Osteoblast (primary cell): ENCODE measurements around the gene PRDM11. TPM values are rescaled to one million over a fixed set of nuclear protein-coding genes. Genes with fewer than 3 reads are reported as not detected.

Source experiments
- DNase-seq: peaks from one replicate; pipeline ENCODE4 v3.0.0; 2011; ENCODE audit warnings: low spot score, mixed read lengths; ENCODE audit not compliant: insufficient read length; ENCODE audit errors: missing footprints
- H2AFZ ChIP-seq: 2 replicates; pipeline ENCODE4 v1.6.0; 2011; ENCODE audit warnings: mild to moderate bottlenecking, low read length
- H3K27ac ChIP-seq: 2 replicates; pipeline ENCODE4 v1.5.1; 2011; ENCODE audit warnings: mild to moderate bottlenecking, low read depth, low read length, moderate library complexity
- H3K27me3 ChIP-seq: 2 replicates; pipeline ENCODE4 v1.6.0; 2012; ENCODE audit warnings: mild to moderate bottlenecking, control low read depth, inconsistent platforms, low read length, moderate library complexity; ENCODE audit not compliant: insufficient read depth
- H3K36me3 ChIP-seq: 2 replicates; pipeline ENCODE4 v1.5.1; 2011; ENCODE audit warnings: mild to moderate bottlenecking, low read length, control low read depth, moderate library complexity; ENCODE audit not compliant: insufficient read depth
- H3K4me1 ChIP-seq: 2 replicates; pipeline ENCODE4 v1.5.1; 2011; ENCODE audit warnings: mild to moderate bottlenecking, low read length, control low read depth, moderate library complexity; ENCODE audit not compliant: insufficient read depth
- H3K4me2 ChIP-seq: 2 replicates; pipeline ENCODE4 v1.6.0; 2011; ENCODE audit warnings: mild to moderate bottlenecking, low read length; ENCODE audit not compliant: insufficient read depth
- H3K4me3 ChIP-seq: fragments of 200-600 bp; sonication (generic); 3 replicates; pipeline ENCODE4 v1.5.1; 2012; ENCODE audit warnings: mild to moderate bottlenecking, low read length, inconsistent platforms; ENCODE audit not compliant: insufficient read depth
- H3K79me2 ChIP-seq: 2 replicates; pipeline ENCODE4 v1.6.0; 2012; ENCODE audit warnings: mild to moderate bottlenecking, low read length, control low read depth, inconsistent platforms; ENCODE audit not compliant: insufficient read depth
- H3K9me3 ChIP-seq: 2 replicates; pipeline ENCODE4 v1.5.1; 2011; ENCODE audit warnings: low read depth, low read length, control low read depth
- H4K20me1 ChIP-seq: 2 replicates; pipeline ENCODE4 v1.6.0; 2012; ENCODE audit warnings: mild to moderate bottlenecking, low read length, control low read depth; ENCODE audit not compliant: insufficient read depth
- CTCF ChIP-seq: IDR thresholded peaks from 2 replicates; pipeline ENCODE4 v1.5.1; 2011; ENCODE audit warnings: mild to moderate bottlenecking, low read depth, low read length, moderate library complexity; ENCODE audit errors: extremely low read depth
- total RNA-seq: library from RNA; depleted of rRNA; stranded (reverse); fragments of >200 nt; gene quantifications from 2 replicates; pipeline ENCODE4 v1.2.3, GENCODE V29; 2012

Gene PRDM11
- total RNA-seq, 1 donor: 5.4 TPM

GRCh38 chr11:45262900-45263299 lies 116.5 kb downstream of the PRDM11 start:
- Histone ChIP-seq H2AFZ (peak overlapping the region; percentile 63), H3K4me3 (no peak overlapping the region), H3K4me1 (peaks cover 28% of the 10 kb centered on the region), H3K36me3 (no peaks in the 10 kb centered on the region), H3K27me3 (no peaks in the 10 kb centered on the region), H3K4me2 (no peak overlapping the region), H3K27ac (no peak overlapping the region), H3K9me3 (no peaks in the 10 kb centered on the region), H3K79me2 (no peaks in the 10 kb centered on the region), H4K20me1 (no peaks in the 10 kb centered on the region)
- no peak for DNase-seq
- TF ChIP-seq CTCF: no peak

- Histone ChIP-seq H3K4me2 (no peak overlapping the region), H3K4me1 (peaks cover 28% of the 10 kb centered on the region), H4K20me1 (no peaks in the 10 kb centered on the region), H2AFZ (no peak overlapping the region), H3K9me3 (no peaks in the 10 kb centered on the region), H3K79me2 (no peaks in the 10 kb centered on the region), H3K36me3 (no peaks in the 10 kb centered on the region), H3K27ac (no peak overlapping the region), H3K4me3 (no peak overlapping the region), H3K27me3 (no peaks in the 10 kb centered on the region)
- no peak for TF ChIP-seq CTCF
- no peak for DNase-seq
Observed at GRCh38 chr11:45263773-45264172, 117.3 kb downstream of the PRDM11 start.

DNA sequence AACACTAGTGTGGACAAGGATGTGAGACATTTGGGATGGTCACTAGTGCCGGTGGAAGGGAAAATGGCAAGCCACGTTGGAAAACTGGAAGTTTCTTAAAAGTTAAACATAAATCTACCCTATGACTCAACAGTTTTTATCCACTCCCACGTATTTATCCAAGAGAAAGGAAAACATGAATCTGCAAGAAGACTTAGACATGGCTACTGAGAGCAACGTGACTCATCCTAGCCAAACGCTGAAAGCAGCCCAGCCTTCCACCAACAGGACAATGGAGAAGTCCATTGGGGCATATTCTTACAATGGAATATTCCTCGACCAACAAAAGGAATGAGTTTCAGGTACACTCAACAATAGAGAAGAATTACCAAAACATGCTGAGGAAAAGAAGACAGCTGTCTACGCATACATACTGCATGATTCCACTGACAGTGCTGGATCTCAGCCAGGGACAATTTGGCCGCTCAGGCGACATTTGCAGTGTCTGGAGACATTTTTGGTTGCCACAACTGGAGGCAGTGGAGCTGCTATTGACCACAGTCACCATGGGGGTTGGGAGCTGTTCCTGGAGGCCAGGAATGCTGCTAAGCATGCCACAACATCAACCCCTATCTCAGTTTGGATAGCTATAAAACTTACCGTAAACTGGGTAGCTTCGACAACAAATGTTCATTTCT lies 118.5 kb downstream of the PRDM11 start:
- no peak for TF ChIP-seq CTCF
- no peaks in the 10 kb centered on the region for H3K79me2 ChIP-seq
- no peaks in the 10 kb centered on the region for H3K36me3 ChIP-seq
- H3K4me1 ChIP-seq: peaks cover 20% of the 10 kb centered on the region
- H3K9me3 ChIP-seq: no peaks in the 10 kb centered on the region
- no peaks in the 10 kb centered on the region for H4K20me1 ChIP-seq
- peaks cover 3% of the 10 kb centered on the region for H3K27me3 ChIP-seq
- H2AFZ ChIP-seq: peak overlapping the region; percentile 58
- H3K4me2 ChIP-seq: peak overlapping the region; percentile 66
- peak; percentile 94 for DNase-seq
- H3K27ac ChIP-seq: peak overlapping the region; percentile 70
- peak overlapping the region; percentile 38 for H3K4me3 ChIP-seq

GRCh38 chr11:45265969-45266675 lies 119.7 kb downstream of the PRDM11 start:
- no peak overlapping the region for H3K27ac ChIP-seq
- peaks cover 20% of the 10 kb centered on the region for H3K4me1 ChIP-seq
- no peaks in the 10 kb centered on the region for H3K36me3 ChIP-seq
- no peak overlapping the region for H2AFZ ChIP-seq
- DNase-seq: no peak
- no peak for TF ChIP-seq CTCF
- no peak overlapping the region for H3K4me2 ChIP-seq
- no peak overlapping the region for H3K4me3 ChIP-seq
- H3K79me2 ChIP-seq: no peaks in the 10 kb centered on the region
- no peaks in the 10 kb centered on the region for H3K9me3 ChIP-seq
- H4K20me1 ChIP-seq: no peaks in the 10 kb centered on the region
- peaks cover 3% of the 10 kb centered on the region for H3K27me3 ChIP-seq
